ENCODE results near the gene ZMAT5. TPM values are rescaled to one million over a fixed set of nuclear protein-coding genes. Genes with fewer than 3 reads are reported as not detected.

ZMAT5 gene
- total RNA-seq, 1 experiment from 2014 or later, result 24.2 TPM

GRCh38 chr22:29797351-29797750 is 30.5 kb upstream of the ZMAT5 start:
- no peaks in the 10 kb centered on the region for H3K27me3 ChIP-seq (ENCODE audit: low read length)
- TF ChIP-seq CTCF (conservative IDR thresholded peaks at IDR 0.05; ENCODE audit: low read depth, low read length), result no peak
- TF ChIP-seq EZH2phosphoT487 (IDR thresholded peaks at IDR 0.05; ENCODE audit: borderline replicate concordance, low read length), result no peak
- no peak for TF ChIP-seq EZH2 (IDR thresholded peaks at IDR 0.05; ENCODE audit: low read length, unreplicated experiment)
- H3K36me3 ChIP-seq (ENCODE audit: low read depth, low read length), result no peaks in the 10 kb centered on the region; the same call in 1 of the 2 replicates
- H3K9me3 ChIP-seq (ENCODE audit: low read length), result no peaks in the 10 kb centered on the region
- H2AFZ ChIP-seq (ENCODE audit: low read length), result no peak overlapping the region
- CTCF ChIA-PET, result no interaction called here
- ATAC-seq, result no peak
- POLR2A ChIA-PET (ENCODE audit: unreplicated experiment), result no interaction called here
- BruUV-seq (replicated peaks), result no TSS peak
- no peaks in the 10 kb centered on the region for H4K20me1 ChIP-seq (ENCODE audit: low read length)
- no peak for DNase-seq
- intact Hi-C loops (cut with micrococcal nuclease), result no loop called here
- H3K27ac ChIP-seq (ENCODE audit: low read length), result no peak overlapping the region
- no peak overlapping the region for H3K4me2 ChIP-seq (ENCODE audit: low read length)
- no peaks in the 10 kb centered on the region for H3K9me2 ChIP-seq (replicated peaks; ENCODE audit: low read length)
- no peaks in the 10 kb centered on the region for H3K79me2 ChIP-seq (ENCODE audit: low read length)
- no peaks in the 10 kb centered on the region for H3F3A ChIP-seq (ENCODE audit: low read length, unreplicated experiment)
- peaks cover 23% of the 10 kb centered on the region for H3K4me1 ChIP-seq (ENCODE audit: insufficient read depth, low read length)
- no peak overlapping the region for H3K9ac ChIP-seq (ENCODE audit: low read length)
- H3K4me3 ChIP-seq (ENCODE audit: low read length), result no peak overlapping the region

- no peak overlapping the region for H3K4me3 ChIP-seq (ENCODE audit: low read length)
- no peaks in the 10 kb centered on the region; the same call in 1 of the 2 replicates for H3K36me3 ChIP-seq (ENCODE audit: low read depth, low read length)
- no peaks in the 10 kb centered on the region for H4K20me1 ChIP-seq (ENCODE audit: low read length)
- no peaks in the 10 kb centered on the region for H3K79me2 ChIP-seq (ENCODE audit: low read length)
- H2AFZ ChIP-seq (ENCODE audit: low read length), result no peak overlapping the region
- no peaks in the 10 kb centered on the region for H3F3A ChIP-seq (ENCODE audit: low read length, unreplicated experiment)
- H3K4me1 ChIP-seq (ENCODE audit: insufficient read depth, low read length), result peaks cover 23% of the 10 kb centered on the region
- no peaks in the 10 kb centered on the region for H3K9me2 ChIP-seq (replicated peaks; ENCODE audit: low read length)
- no peak overlapping the region for H3K4me2 ChIP-seq (ENCODE audit: low read length)
- H3K9ac ChIP-seq (ENCODE audit: low read length), result no peak overlapping the region
- ChIA-PET POLR2A (ENCODE audit: unreplicated experiment) (no interaction called here), CTCF (no interaction called here)
- TF ChIP-seq EZH2phosphoT487 (IDR thresholded peaks at IDR 0.05; ENCODE audit: borderline replicate concordance, low read length) (no peak), EZH2 (IDR thresholded peaks at IDR 0.05; ENCODE audit: low read length, unreplicated experiment) (no peak), CTCF (conservative IDR thresholded peaks at IDR 0.05; ENCODE audit: low read depth, low read length) (no peak)
- H3K9me3 ChIP-seq (ENCODE audit: low read length), result no peaks in the 10 kb centered on the region
- no TSS peak for BruUV-seq (replicated peaks)
- DNase-seq, result no peak
- no peak for ATAC-seq
- H3K27ac ChIP-seq (ENCODE audit: low read length), result no peak overlapping the region
- no peaks in the 10 kb centered on the region for H3K27me3 ChIP-seq (ENCODE audit: low read length)
- intact Hi-C loops (cut with micrococcal nuclease), result no loop called here
These were observed 28.9 kb upstream of the ZMAT5 start for GRCh38 chr22:29795663-29796062.

- no peak overlapping the region for H3K4me2 ChIP-seq (ENCODE audit: low read length)
- TF ChIP-seq EZH2phosphoT487 (IDR thresholded peaks at IDR 0.05; ENCODE audit: borderline replicate concordance, low read length), result no peak
- no peak for TF ChIP-seq CTCF (conservative IDR thresholded peaks at IDR 0.05; ENCODE audit: low read depth, low read length)
- no peaks in the 10 kb centered on the region for H3F3A ChIP-seq (ENCODE audit: low read length, unreplicated experiment)
- H2AFZ ChIP-seq (ENCODE audit: low read length), result no peak overlapping the region
- H3K4me3 ChIP-seq (ENCODE audit: low read length), result no peak overlapping the region
- no peaks in the 10 kb centered on the region for H4K20me1 ChIP-seq (ENCODE audit: low read length)
- ChIA-PET CTCF (no interaction called here), POLR2A (ENCODE audit: unreplicated experiment) (no interaction called here)
- DNase-seq (no peak), ATAC-seq (no peak)
- no peak overlapping the region for H3K27ac ChIP-seq (ENCODE audit: low read length)
- peaks cover 5% of the 10 kb centered on the region for H3K4me1 ChIP-seq (ENCODE audit: insufficient read depth, low read length)
- no peaks in the 10 kb centered on the region for H3K79me2 ChIP-seq (ENCODE audit: low read length)
- no peaks in the 10 kb centered on the region for H3K9me2 ChIP-seq (replicated peaks; ENCODE audit: low read length)
- no TSS peak for BruUV-seq (replicated peaks)
- H3K36me3 ChIP-seq (ENCODE audit: low read depth, low read length), result peaks cover 4% of the 10 kb centered on the region; the same call in 1 of the 2 replicates
- H3K9me3 ChIP-seq (ENCODE audit: low read length), result no peaks in the 10 kb centered on the region
- no peaks in the 10 kb centered on the region for H3K27me3 ChIP-seq (ENCODE audit: low read length)
- H3K9ac ChIP-seq (ENCODE audit: low read length), result no peak overlapping the region
- intact Hi-C loops (cut with micrococcal nuclease), result no loop called here
These were observed 26.6 kb upstream of the ZMAT5 start for GRCh38 chr22:29793396-29793795.

Data from PC-3 (cell line).